Esophagus (tissue), 2 donors: Measurements from ENCODE around the gene BAG5. TPM values are rescaled to one million over a fixed set of nuclear protein-coding genes. Genes with fewer than 3 reads are reported as not detected.

ENCODE experiments used
- H3K27ac ChIP-seq, 2 donors: one replicate each; pipeline ENCODE4 v1.5.1; 2013; ENCODE audit warnings: low read depth in 2 of 2, mild to moderate bottlenecking in 2 of 2, inconsistent platforms in 1 of 2, low read length in 1 of 2, moderate library complexity in 1 of 2
- H3K27me3 ChIP-seq, 2 donors: one replicate each; pipeline ENCODE4 v1.6.1; 2013; ENCODE audit warnings: low read length in 2 of 2, control low read depth in 1 of 2, mild to moderate bottlenecking in 1 of 2; ENCODE audit not compliant: insufficient read depth in 2 of 2, control insufficient read depth in 1 of 2
- H3K36me3 ChIP-seq, 2 donors: one replicate each; pipeline ENCODE4 v1.6.1; 2013; ENCODE audit warnings: low read length in 1 of 2; ENCODE audit not compliant: control insufficient read depth in 2 of 2, insufficient read depth in 2 of 2
- H3K4me1 ChIP-seq, 2 donors: one replicate each; pipeline ENCODE4 v1.6.1; 2013; ENCODE audit warnings: low read length in 1 of 2; ENCODE audit not compliant: control insufficient read depth in 2 of 2, insufficient read depth in 2 of 2
- H3K4me3 ChIP-seq, 2 donors: one replicate each; pipeline ENCODE4 v1.5.1; 2013; ENCODE audit warnings: low read length in 2 of 2, mild to moderate bottlenecking in 2 of 2, low read depth in 1 of 2, moderate library complexity in 1 of 2
- H3K9me3 ChIP-seq, 2 donors: one replicate each; pipeline ENCODE4 v1.6.1; 2013; ENCODE audit warnings: mild to moderate bottlenecking in 2 of 2, low read depth in 1 of 2, low read length in 1 of 2, moderate library complexity in 1 of 2; ENCODE audit not compliant: control insufficient read depth in 2 of 2, insufficient read depth in 1 of 2
- WGBS, 2 donors: extraction: QIAGEN DNeasy Blood & Tissue Kit; methylation state at CpG; one replicate each; pipeline ENCODE4 v1.1.7; 2013; 5-methylcytosine and 5-hydroxymethylcytosine counted together
- polyA plus RNA-seq, 2 donors: library from polyadenylated mRNA; stranded (reverse); fragments of 200-250 nt; gene quantifications; one replicate each; pipeline ENCODE4 v1.2.3, GENCODE V29; 2013
- donor health status: healthy with polysubstance abuse.
- donor health status: Bipolar disorder and iron deficiency.

The BAG5 gene
- polyA plus RNA-seq, 2 donors: 7.1 to 12.7 TPM

DNA sequence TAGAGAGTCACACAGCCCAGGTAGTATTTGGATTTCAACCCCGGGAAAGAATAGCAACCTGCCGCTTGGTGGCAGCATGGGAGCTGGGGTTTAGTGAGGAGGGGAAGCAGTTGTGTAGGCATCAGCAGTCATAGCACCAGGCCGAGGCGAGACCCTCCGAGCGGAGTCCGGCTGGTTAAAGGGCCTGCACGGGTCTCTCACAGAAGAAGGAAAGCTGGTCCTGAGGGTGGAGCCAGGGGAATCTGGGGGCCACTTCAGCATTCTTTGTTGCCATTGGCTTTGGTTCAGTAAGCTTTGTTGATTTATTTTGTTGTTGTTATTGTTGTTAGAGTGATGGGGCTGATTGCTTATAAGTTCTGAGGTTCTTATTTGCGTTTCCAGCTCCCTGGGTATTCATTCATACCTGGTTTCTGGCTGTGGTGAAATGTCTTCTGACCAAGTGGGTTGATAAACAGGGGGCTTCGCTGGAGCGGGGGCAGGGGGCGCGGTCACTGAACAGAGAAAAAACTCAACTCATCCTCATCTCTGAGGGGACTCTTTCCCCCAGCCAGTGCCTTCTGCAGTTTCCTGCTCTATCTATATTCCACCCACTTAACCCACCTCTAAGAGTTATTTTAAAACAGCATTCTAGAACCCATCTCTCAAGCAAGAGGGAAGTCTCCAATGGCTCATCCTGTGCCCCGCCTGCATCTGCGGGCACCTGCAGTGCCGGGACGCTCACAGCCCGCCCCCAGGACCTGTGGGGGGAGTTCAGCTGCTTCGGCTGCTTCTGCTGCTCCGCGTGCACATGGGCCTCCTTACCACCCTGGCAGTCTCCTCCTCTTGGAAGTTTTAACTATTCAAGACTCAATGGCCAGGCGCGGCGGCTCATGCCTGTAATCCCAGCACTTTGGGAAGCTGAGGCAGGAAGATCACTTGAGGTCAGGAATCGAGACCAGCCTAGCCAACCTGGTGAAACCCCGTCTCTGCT lies 51.4 kb downstream of the BAG5 start:
- H3K9me3 ChIP-seq: no peaks in the 10 kb centered on the region
- no peak overlapping the region for H3K27ac ChIP-seq
- no peaks in the 10 kb centered on the region for H3K27me3 ChIP-seq
- no peak overlapping the region for H3K4me3 ChIP-seq
- H3K36me3 ChIP-seq: peaks cover 8 to 11% of the 10 kb centered on the region in 2 donors
- WGBS, 2 donors: 89 to 90% methylated on average over 26 of the region's 26 CpGs
- peaks cover 3 to 17% of the 10 kb centered on the region in 2 donors for H3K4me1 ChIP-seq

- WGBS, 2 donors: 85 to 88% methylated on average over 11 of the region's 11 CpGs
- Histone ChIP-seq H3K36me3 (peaks cover 13 to 15% of the 10 kb centered on the region in 2 donors), H3K27me3 (no peaks in the 10 kb centered on the region), H3K27ac (no peak overlapping the region), H3K4me1 (peaks cover 3 to 17% of the 10 kb centered on the region in 2 donors), H3K4me3 (no peak overlapping the region), H3K9me3 (no peaks in the 10 kb centered on the region)
These were observed 52.4 kb downstream of the BAG5 start for GRCh38 chr14:103509864-103510723.

DNA sequence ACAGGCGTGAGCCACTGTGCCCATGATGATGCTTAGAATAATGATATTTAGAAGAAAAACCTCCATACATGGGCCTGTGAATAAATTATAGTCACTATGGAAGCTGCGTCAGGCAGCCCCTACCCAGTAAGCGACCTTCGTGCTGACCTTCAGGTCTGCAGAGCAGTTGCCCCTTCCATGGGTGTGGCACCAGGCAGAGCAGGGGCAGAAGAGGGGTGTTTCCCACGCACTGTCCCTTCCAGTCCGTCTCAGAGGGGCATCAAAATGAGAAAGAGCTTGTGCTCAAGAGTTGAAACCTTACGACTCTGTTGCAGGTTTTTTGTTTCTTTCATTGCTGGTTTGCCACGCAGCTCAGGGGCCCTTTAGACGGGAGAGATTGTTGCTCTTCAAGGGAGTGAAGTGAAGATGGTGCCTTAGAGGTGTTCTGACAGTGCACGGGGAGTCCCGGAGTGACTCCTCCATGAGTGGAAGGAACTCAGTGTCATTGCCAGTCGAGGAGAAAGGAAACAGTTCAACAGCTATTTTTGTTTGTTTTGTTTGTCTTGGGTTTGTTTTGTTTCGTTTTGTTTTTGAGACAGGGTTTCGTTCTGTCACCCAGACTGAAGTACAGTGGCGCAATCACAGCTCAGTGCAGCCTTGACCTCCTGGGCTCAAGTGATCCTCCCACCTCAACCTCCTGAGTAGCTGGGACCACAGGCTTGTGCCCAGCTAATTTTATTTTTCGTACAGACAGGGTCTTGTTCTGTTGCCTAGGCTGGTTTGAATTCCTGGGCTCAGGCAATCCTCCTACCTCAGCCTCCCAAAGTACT lies 53.7 kb downstream of the BAG5 start:
- Histone ChIP-seq H3K4me3 (no peak overlapping the region), H3K27ac (no peak overlapping the region), H3K4me1 (peaks cover 3 to 9% of the 10 kb centered on the region in 2 donors), H3K9me3 (no peaks in the 10 kb centered on the region), H3K36me3 (peaks cover 14 to 20% of the 10 kb centered on the region in 2 donors), H3K27me3 (no peaks in the 10 kb centered on the region)
- WGBS, 2 donors: 83 to 89% methylated on average over 16 of the region's 16 CpGs

DNA sequence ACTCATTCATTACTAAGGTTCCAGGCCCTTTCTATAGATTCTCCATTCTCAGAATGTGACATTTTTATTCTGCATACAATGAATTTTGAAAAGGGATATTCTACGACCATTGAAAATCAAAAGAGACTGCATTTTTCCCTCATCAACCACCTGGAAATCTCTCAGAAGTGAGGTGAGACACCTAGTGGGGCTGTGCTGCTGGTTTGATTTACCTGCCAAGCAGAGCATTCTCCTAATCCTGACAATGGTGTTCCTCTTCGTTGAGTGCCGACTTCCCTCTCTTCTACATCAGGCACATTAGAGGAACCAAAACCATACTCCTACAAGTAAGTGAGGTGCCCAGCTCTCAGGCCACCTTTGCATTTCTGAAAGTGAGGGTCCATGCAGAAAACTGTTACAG lies 54.7 kb downstream of the BAG5 start:
- 72 to 76% methylated on average over 3 of the region's 3 CpGs for WGBS, 2 donors
- Histone ChIP-seq H3K36me3 (peaks cover 16 to 25% of the 10 kb centered on the region in 2 donors), H3K27ac (no peak overlapping the region)

More for the DNA sequence above, 54.7 kb downstream of the BAG5 start:
- no peaks in the 10 kb centered on the region for H3K9me3 ChIP-seq
- no peak overlapping the region for H3K4me3 ChIP-seq
- H3K4me1 ChIP-seq: peaks cover 3 to 4% of the 10 kb centered on the region in 2 donors
- H3K27me3 ChIP-seq: no peaks in the 10 kb centered on the region

Other genes with a start within 250 kb of the BAG5 start
- 100 to 1,000 TPM in 1 of 2 donors, 10 to 100 TPM in 1; 62.6 to 125 TPM for gene EIF5, start 228.4 kb downstream of the BAG5 start, polyA plus RNA-seq
- gene MARK3, start 177.2 kb downstream of the BAG5 start, polyA plus RNA-seq: 10 to 100 TPM; 45.5 to 65.4 TPM
- 100 to 1,000 TPM; 117 to 134 TPM for gene CKB, start 39.8 kb downstream of the BAG5 start, polyA plus RNA-seq
- gene TRMT61A, start 33.5 kb downstream of the BAG5 start, polyA plus RNA-seq: 10 to 100 TPM; 11.0 to 11.5 TPM
- gene COA8, start 303 bp upstream of the BAG5 start, polyA plus RNA-seq: 10 to 100 TPM; 35.1 to 39.3 TPM
- 100 to 1,000 TPM in 1 of 2 donors, 10 to 100 TPM in 1; 69.8 to 102 TPM for gene KLC1, start 66.6 kb upstream of the BAG5 start, polyA plus RNA-seq
- 10 to 100 TPM in 1 of 2 donors, 1 to 10 TPM in 1; 7.7 to 17.6 TPM for gene XRCC3, start 152.8 kb upstream of the BAG5 start, polyA plus RNA-seq
- gene ZFYVE21, start 153.2 kb upstream of the BAG5 start, polyA plus RNA-seq: 10 to 100 TPM; 56.5 to 73.5 TPM